Activated T-cell treated with anti-CD3 and anti-CD28 coated beads for 48 hours (primary cell): ENCODE measurements around the gene FNIP1.
"Not testable (repeated sequence)": the region's sequence is repeated elsewhere in the genome, so short reads cannot be mapped to it uniquely, and the experiment has no call there.

Source experiments
- DNase-seq: peaks from one replicate; pipeline ENCODE4 v3.0.0-alpha.2; 2020; ENCODE audit warnings: low read depth

FNIP1 gene

DNA sequence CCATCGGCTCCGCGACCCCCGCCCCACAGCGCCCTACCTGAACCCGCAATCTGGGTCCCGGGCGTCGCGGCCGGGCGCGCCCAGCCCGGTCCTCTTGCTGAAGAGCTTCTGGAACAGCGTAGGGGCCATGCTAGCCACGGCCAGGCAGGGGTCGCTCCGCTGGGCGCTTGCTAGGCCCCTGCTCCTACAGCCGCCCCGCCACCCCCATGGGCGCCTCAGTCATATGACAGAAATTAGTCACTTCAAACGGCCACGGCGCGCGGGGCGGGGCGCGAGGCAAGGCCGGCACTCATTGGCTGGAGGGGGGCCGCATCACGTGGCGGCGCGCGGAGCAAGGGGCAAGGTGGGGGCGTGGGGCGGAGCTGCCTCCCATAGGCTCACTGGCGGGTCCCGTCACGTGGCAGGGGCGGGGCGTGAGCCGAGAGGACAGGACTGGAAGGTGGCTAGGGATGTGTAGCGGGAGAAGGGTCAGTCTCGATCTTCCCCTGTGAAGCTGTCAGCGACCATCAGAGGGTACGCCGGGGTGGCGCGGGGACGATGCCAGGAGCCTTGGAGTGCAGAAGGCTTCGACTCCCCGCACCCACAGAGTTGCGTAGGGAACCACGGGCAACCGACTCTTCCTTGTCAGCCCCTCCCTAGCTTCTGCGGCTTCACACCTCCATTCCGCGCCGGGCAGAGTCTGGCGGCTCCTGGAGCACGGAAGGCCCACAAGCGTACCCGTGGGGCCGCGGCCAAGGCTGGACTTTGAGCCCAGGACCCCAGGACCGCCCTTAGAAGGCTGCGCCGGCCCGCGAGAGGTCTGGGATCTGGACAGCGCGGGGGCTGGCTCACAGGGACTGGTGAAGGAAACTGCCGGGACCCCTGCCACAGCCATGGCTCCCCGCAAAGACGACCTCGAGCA is at the start of gene FNIP1:
Gene FNIP1, minus strand, starts transcription at position 225 of the 901 bp plus-strand sequence. Its CDS starts 96 bp downstream, at position 129.
- DNase-seq: peak; percentile 99

DNA sequence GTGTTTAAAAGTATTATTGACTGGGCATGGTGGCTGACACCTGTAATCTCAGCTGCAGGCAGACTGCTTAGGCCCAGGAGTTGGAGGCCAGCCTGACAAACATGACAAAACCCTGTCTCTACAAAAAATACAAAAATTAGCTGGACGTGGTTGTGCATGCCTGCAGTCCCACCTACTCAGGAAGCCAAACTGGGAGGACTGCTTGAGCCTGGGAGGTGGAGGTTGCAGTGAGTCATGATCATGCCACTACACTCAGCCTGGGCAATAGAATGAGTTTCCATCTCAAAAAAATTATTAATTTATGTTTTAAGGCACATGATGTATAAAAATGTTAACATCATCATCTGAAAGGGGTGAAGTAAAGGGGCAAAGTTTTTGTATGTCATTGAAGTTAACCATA is 49.7 kb upstream of the FNIP1 start:
- no peak for DNase-seq

DNA sequence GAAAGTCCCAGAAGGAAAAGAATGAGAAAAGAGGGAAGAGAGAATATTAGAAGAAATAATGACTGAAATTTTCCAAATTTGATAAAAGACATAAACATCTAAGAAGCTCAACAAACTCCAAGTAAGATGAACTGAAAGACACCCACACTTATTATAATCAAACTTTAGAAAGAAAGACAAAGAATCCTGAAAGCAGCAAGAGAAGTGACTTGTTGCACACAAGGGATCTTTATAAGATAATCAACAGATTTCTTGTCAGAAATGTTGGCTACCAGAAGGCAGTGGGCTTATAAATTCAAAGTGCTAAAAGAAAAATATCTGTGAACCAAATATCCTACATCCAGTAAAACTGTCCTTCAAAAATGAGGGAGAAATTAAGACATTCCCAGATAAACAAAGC is 49.0 kb upstream of the FNIP1 start:
- DNase-seq: no peak

DNA sequence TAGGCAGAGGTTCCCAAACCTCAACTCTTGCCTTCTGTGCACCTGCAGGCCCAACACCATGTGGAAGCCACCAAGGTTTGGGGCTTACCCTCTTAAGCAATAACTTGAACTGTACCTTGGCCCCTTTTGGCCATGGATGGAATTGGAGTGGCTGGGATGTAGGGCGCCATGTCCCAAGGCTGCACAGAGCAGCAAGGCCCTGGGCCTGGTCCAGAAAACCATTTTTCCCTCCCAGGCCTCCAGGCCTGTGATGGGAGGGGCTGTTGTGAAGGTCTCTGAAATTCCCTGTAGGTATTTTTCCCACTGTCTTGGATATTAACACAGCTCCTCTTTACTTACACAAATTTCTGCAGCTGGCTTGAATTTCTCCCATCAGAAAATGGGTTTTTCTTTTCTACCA is 46.2 kb upstream of the FNIP1 start:
- not testable (repeated sequence) for DNase-seq

DNA sequence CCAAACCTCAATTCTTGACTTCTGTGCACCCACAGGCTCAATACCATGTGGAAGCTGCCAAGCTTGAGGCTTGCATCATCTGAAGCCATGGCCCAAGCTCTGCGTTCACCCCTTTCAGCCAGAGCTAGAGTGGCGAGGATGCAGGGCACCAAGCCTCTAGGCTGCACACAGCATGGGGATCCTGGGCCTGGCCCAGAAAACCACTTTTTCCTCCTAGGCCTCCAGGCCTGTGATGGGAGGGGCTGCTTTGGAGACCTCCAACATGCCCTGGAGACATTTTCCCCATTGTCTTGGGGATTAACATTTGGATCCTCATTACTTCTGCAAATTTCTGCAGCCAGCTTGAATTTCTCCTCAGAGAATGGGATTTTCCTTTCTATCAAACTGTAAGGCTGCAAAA is 35.9 kb upstream of the FNIP1 start:
- DNase-seq: not testable (repeated sequence)

DNA sequence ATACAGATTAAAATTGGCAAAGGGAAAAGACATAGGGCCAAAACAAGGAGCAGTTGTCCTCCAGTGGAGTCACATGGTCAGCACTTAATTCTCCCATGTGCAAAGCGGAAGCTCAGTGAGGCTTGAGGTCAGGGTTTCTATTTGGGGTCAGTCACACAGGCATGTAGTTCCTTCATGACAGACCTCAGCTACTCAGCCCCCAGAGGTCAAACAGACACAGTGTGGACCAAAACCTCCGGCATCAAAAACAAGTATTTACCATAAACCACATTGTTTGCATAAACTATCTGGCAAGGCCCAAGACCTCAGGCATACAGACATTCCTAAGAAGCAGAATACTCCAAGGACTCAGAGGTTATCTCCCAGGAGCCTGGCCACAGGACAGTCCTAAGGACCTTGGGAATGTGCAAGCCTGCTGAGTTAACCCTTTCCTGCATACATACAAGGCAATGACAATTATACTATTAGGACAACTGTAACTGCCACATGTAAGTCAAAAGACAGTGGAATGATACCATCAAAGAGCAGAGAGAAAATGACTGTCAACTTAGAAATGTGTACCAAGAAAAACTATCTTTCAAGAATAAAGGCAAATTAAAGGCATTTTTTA is 28.7 kb upstream of the FNIP1 start:
- DNase-seq: no peak

DNA sequence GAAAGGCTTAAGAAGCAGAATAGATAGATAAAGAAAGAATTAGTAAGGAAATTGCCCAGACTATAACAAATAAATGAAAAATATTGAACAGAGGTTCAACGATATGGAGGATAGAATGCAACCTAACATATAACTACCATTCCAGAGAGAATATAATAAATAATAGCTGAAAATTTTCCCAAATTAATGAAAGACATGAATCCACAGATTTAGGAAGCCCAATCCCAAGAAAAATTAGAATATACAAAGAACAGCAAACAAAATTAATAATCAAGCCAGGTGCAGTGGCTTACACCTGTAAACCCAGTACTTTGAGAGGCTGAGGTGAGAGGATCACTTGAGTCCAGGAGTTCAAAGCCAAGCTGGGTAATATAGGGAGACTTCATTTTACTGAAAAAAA is 27.8 kb upstream of the FNIP1 start:
- DNase-seq: no peak

DNA sequence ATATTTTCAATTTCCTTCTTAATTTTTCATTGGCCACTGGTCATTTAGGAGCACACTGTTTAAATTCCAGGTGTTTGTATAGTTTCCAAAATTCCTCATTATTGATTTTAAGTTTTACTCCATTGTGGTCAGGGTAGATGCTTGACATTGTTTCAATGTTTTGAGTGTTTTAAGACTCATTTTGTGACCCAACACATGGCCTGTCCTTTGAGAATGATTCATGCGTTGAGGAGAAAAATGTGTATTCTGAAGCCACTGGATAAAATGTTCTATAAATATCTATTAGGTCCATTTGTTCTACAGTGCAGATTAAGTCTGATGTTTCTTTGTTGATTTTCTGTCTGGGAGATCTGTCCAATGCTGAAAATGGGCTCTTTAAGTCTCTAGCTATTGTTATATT is 24.4 kb upstream of the FNIP1 start:
- DNase-seq: no peak

DNA sequence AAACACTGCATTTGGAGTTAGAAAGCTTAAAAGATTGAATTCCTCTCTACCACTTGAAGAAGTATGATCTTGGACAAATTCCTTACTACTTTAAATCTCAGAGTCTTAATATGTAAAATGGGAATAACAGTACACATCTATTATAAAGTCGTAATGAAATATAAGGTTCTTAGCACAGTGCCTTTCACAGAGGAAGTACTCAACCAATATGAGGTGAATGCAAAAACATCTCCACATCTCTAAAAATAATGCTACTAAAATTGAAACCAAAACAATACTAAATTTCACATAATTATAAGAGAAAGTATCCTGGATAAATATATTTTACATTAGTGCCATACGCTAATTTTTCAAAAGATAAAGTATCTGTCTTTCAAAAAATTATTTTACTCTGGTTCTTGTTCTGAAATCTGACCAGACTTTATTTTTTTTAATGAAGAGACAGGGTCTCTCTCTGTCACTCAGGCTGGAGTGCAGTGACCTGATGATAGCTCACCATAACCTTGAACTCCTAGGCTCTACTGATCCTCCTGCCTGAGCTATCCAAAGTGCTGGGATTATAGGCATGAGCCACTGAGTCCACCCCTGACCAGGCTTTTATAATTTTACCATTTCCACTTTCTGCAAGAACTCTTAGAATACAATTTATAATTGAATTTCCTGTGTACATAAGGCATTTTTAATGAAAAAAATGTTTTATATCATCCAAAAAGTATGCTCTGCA is 21.3 kb upstream of the FNIP1 start:
- DNase-seq: no peak

DNA sequence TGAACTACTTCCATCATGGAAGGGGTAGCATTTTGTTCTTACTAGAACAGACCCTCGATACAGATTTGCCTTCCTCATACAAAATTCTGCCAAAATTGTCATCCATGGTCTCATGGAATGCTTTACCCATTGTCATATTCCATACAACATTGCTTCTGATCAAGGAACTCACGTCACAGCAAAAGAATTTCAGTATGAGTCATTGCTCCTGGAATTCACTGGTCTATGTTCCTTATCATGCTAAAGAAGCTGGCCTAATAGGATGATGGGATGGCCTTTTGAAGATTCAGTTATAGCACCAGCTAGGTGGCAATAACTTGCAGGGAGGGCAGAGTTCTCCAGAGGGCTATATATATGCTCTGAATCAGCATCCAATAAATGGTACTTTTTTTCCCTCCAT is 18.2 kb upstream of the FNIP1 start:
- DNase-seq: no peak

DNA sequence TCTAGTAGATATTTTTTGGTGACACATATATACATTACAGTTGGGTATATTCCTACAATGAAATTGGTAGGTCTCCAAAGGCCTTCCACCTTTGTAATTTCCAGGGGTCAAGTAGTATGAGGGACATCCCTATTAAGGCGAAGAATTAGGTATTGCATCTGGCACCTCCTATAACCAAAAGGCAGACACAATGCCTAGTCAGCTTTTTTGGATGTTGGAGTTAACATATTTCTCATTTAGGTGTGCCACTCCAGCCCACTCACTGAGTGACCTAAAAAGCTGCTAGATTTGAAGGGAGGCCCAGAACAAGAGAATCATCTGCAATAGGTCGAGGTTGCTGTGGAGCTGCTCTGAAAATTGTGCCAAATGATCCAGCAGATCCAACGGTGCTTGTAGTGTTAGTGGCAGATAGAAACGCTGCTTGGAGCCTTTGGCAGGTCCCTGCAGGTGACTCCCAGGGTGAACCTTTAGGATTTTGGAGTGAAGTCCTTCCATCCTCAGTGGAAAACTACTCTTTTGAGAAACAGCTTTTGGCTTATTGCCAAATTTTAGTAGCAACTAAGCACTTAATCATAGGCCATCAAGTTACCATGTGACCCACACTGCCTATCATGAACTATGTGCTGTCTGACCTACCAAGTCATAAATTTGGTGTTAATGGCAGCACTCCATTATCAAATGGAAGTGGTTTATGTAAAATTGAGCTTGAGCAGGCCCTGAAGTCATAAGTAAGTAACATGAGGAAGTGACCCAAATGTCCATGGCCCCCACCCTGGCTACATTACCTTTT is 15.7 kb upstream of the FNIP1 start:
- DNase-seq: no peak

DNA sequence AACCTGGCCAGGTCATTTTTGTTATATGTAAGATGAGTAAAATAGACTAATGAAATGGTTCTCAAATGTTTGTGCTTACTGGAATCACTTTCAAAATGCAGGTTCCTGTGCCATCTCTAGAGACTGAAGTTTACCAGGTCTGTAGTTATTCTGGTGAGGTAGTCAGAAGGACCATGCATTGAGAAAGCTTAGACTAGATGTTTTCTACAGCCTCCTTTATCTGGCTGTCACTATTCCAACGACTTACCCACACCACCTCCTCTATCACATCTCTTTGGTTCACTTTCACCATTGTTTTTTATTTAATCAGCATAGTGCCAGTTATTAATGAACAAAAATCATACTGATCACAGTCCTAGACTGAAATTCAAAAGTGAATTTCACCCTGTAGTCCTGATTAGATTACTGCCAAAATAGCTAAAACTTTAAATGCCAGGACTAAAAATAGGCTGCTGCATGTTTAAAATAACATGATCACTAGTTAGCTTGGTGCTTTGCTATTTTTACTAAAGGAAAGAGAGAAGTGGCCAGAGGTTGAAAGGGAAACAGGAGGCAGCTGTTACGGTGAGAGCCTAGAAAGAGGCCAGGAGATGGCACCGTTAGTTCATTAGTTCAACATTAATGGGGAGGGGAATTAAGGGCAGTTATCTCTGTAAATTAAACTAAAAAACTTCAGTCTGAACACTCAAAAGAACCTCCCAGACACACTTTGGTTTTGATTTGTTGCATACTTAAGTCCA is 13.9 kb upstream of the FNIP1 start:
- DNase-seq: no peak

DNA sequence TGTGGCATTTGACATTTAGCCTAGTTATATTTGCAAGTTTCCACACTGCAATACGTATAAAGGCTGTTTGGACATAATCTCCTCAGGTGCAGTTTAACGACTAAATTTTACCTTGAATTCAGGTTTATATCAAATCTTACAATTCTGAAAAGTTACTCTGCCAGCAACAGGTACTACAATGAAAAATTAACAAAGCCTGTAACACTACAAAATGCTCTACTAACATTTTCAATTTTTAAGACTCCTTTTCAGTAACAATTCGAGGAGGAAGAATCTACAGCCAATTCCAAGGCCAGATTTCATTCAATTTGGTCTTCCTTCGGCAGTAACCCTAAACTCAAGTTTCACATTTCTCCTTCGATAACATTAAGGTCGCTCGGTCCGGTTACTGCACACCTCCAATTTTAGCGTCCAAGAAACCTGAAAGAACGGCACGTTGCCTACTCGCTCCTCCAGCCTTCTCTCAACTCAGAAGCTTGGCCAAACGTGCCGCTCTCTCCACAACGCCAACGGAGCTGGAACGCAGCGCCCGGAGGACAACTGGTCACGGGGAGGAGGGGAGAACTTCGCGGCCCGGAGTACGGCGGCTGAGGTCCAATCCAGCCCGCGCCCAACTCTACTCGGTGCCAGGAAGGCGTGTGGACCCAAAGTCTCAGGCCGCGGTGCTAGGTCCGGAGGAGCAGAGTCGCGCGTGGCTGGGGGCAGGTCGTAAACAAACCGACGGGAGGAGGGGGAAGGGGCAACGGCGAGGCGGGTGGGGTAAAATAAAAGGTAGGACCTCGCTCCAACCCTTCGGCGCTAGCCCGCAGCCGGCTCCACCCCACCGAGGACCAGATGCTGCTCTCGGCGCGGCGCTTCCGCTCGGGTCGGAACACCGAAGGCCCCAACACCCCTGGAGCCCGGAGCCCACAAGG is 681 bp downstream of the FNIP1 start:
- peak; percentile 31 for DNase-seq

DNA sequence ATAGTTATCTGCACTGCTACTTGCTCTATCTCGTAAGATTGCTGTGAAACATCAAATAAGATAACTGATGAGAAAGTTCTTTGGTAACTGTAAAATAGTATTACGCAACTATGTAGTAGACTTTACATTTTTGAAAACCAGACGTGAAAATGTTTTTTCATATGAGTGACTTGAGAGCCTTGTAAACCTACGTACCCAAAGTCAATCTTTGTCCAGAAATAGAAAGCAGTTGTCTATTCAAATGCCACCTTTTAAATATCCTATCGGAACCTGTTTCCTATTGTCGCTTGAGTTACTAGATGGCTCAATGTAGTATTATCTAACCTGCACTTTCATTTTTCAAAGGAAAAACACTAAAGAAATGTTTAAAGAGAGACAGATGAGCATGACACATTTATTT is 1.6 kb downstream of the FNIP1 start:
- DNase-seq: no peak

DNA sequence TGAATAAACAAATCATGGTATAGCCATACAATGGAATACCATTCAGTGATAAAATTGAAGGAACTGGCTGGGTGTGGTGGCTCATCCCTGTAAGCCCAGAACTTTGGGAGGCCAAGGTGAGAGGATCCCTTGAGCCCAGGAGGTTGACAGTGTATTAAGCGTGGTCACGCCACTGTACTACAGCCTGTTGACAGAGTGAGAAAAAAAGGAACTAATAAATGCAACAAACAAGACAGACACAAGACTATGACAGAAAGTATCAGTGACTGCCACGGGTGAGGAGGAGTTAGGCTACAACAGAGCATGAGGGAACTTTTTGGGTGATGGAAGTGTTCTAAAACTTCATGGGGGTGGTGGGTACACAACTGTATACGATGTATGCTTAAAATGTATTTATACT is 2.2 kb downstream of the FNIP1 start:
- no peak for DNase-seq

DNA sequence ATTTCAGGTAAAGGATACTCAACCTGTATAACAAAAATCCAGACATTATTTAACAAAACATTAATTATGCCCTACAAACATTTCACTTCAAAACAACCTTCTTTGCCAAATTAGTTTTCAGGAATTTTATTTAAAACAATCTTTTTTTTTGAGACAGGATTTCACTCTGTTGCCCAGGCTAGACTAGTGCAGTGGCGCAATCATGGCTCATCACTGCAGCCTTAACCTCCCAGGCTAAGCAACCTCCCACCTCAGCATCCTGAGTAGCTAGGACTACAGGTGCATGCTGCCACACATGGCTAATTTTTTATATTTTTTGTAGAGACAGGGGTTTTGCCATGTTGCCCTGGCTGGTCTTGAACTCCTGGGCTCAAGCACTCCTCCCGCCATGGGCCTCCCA is 3.9 kb downstream of the FNIP1 start:
- DNase-seq: no peak

DNA sequence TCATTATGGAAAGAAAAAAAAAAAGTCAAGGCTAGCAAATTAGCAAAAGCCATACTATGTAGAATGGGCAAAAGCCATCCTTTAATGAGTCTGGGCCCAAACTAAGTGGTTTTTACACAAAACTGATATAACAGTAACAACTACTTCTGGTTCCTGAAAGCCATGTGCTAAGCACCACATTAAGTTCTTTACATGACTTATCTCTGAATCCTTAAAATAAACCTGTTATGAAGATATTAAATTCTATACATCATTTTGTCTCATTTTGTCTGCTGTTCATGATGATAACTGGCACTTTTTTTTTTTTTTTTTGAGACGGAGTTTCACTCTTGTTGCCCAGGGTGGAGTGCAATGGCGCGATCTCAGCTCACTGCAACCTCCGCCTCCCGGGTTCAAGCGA is 5.0 kb downstream of the FNIP1 start:
- DNase-seq: no peak

DNA sequence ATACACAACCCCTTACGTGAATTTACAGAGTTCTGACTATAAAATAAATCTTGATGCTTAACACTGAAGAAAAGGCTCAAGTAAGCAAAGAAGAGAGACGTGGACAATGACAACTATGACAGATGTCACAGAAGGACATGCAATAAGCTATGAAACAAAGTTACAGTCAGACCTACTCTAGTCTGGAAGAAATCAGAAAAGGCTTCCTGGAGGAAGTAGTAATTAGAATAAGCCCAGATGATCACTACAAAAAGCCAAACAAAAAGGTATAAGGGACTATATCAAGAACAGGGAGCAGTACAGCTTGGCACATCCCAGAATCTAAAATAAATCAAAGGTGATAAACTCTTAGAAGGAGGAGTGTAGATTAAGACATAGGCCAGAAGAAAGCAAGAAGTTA is 6.3 kb downstream of the FNIP1 start:
- DNase-seq: no peak

DNA sequence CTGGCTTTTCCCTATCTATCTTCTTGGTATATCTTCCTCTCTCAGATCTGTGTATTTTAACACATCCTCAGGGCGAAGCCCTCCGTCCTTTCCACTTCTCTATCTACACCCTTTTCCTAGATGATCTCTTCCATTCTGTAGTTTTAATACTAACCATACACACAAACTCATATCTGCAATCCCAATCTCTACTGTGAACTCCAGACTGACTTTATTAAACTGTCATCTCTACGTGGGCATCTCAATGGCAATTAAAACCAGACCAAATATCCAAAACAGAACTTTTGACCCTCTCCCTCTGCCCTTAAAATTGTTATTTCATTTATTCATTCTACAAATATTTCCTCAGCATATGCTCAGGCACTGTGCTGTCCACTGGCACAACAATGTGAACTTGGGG is 7.1 kb downstream of the FNIP1 start:
- DNase-seq: no peak

DNA sequence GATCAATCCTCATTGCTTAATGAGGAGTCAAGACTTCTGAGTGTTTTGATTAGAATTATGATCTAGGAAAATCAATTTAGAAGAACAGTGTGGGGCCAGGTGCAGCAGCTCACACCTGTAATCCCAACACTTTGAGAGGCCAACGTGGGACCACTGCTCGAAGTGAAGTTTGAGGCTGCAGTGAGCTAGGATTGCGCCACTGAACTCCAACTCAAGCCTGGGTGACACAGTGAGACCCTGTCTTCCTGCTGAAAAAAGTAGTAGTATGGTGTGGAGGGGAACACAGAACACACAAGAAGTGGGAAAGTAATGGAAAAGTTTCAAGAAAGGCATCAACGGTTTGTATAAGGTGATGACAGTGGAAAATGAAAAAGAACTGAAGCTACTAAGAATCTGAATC is 9.1 kb downstream of the FNIP1 start:
- DNase-seq: no peak
